GM12878 (cell line): ENCODE data around the gene VIPR1. TPM values are rescaled to one million over a fixed set of nuclear protein-coding genes. Genes with fewer than 3 reads are reported as not detected.

Source experiments
- ATAC-seq: fragments of 200-7000 bp; cut with Tn5 transposase; 3 replicates; pipeline ENCODE4 v1.9.1; 2020; ENCODE audit warnings: mild to moderate bottlenecking, moderate library complexity
- BruUV-seq: library from RNA; stranded (reverse); fragments of 400-500 nt; replicated peaks from 2 replicates; lab custom pipeline; 2021; lab: Mats Ljungman, UMichigan
- CTCF ChIA-PET: fragments of 300-600 bp; sonication (Branson Sonifier 250); formaldehyde crosslinking; extraction: SDS; loops from one replicate; lab custom pipeline; 2021; ENCODE audit warnings: inconsistent platforms; lab: Yijun Ruan, JAX
- POLR2A ChIA-PET: fragments of 350-600 bp; formaldehyde crosslinking; extraction: SDS; loops from one replicate; lab custom pipeline; 2021; ENCODE audit warnings: inconsistent platforms; lab: Charles Lee
- RAD21 ChIA-PET: fragments of 300-600 bp; sonication (Branson Sonifier 250); formaldehyde crosslinking; loops from one replicate; lab custom pipeline; 2023; ENCODE audit warnings: antibody characterized with exemption; ENCODE audit not compliant: unreplicated experiment; lab: Charles Lee
- SMC1A ChIA-PET: fragments of 300-600 bp; sonication (Branson Sonifier 250); formaldehyde crosslinking; loops from one replicate; lab custom pipeline; 2023; ENCODE audit not compliant: unreplicated experiment, uncharacterized antibody; lab: Charles Lee
- DNase-seq: peaks from one replicate; pipeline ENCODE4 v3.0.0-alpha.2; 2011; ENCODE audit warnings: low read depth, low spot score
- FAIRE-seq: peaks from 3 replicates; lab custom pipeline; 2011; peaks lifted over from hg19 to GRCh38; lab: Jason Lieb, UNC
- H2AFZ ChIP-seq: 2 replicates; pipeline ENCODE4 v1.6.0; 2011; ENCODE audit warnings: low read depth, low read length, control low read depth; ENCODE audit not compliant: control insufficient read depth
- H3K27ac ChIP-seq: 2 replicates; pipeline ENCODE4 v1.5.1; 2011; ENCODE audit warnings: control low read depth; ENCODE audit not compliant: control insufficient read depth, insufficient read depth
- H3K27me3 ChIP-seq, 2 experiments: replicated peaks in 1 of 2; 2 replicates each; pipeline versions ENCODE4 v1.6.0 to v1.6.1; 2011; ENCODE audit warnings: low read length in 1 of 2; ENCODE audit not compliant: control insufficient read depth in 2 of 2, insufficient read depth in 2 of 2
- H3K36me3 ChIP-seq, 2 experiments: 2 replicates each; pipeline ENCODE4 v1.5.1; 2011; ENCODE audit warnings: low read length in 1 of 2; ENCODE audit not compliant: control insufficient read depth in 2 of 2, insufficient read depth in 2 of 2
- H3K4me1 ChIP-seq: 2 replicates; pipeline ENCODE4 v1.6.1; 2011; ENCODE audit warnings: mild to moderate bottlenecking, low read length, moderate library complexity, mixed read lengths; ENCODE audit not compliant: control insufficient read depth, insufficient read depth
- H3K4me2 ChIP-seq: 2 replicates; pipeline ENCODE4 v1.6.0; 2011; ENCODE audit warnings: control low read depth; ENCODE audit not compliant: control insufficient read depth, insufficient read depth
- H3K4me3 ChIP-seq: fragments of 200-600 bp; sonication (generic); 2 replicates; pipeline ENCODE4 v1.5.1; 2016
- H3K79me2 ChIP-seq: 2 replicates; pipeline ENCODE4 v1.6.0; 2011; ENCODE audit warnings: low read length; ENCODE audit not compliant: control insufficient read depth, insufficient read depth
- H3K9ac ChIP-seq: 2 replicates; pipeline ENCODE4 v1.8.0; 2011; ENCODE audit warnings: low read length, control low read depth, mixed read lengths; ENCODE audit not compliant: control insufficient read depth, insufficient read depth
- H3K9me3 ChIP-seq: replicated peaks from 3 replicates; pipeline ENCODE4 v1.5.1; 2011; ENCODE audit warnings: mild to moderate bottlenecking, low read length; ENCODE audit not compliant: control insufficient read depth, insufficient read depth
- H4K20me1 ChIP-seq: 2 replicates; pipeline ENCODE4 v1.6.0; 2011; ENCODE audit not compliant: control insufficient read depth, insufficient read depth
- CTCF ChIP-seq, 3 experiments: IDR thresholded peaks in 2 of 3; conservative IDR thresholded peaks in 1 of 3; 2 replicates each; pipeline ENCODE4 v1.5.1; 2011; ENCODE audit warnings: low read depth in 3 of 3, low read length in 3 of 3, mild to moderate bottlenecking in 3 of 3, control low read depth in 2 of 3, moderate library complexity in 2 of 3, inconsistent platforms in 1 of 3, mixed read lengths in 1 of 3; ENCODE audit not compliant: control insufficient read depth in 2 of 3, insufficient read depth in 1 of 3; ENCODE audit errors: extremely low read depth in 1 of 3
- PKNOX1 ChIP-seq: fragments of 450-650 bp; IDR thresholded peaks from 2 replicates; pipeline ENCODE4 v1.6.1; 2016; ENCODE audit warnings: mild to moderate bottlenecking
- POLR2AphosphoS5 ChIP-seq: IDR thresholded peaks from 2 replicates; pipeline ENCODE4 v1.6.1; 2011; ENCODE audit warnings: mild to moderate bottlenecking, low read length, inconsistent platforms
- RAD21 ChIP-seq: IDR thresholded peaks from 2 replicates; pipeline ENCODE4 v1.6.1; 2011; ENCODE audit warnings: mild to moderate bottlenecking, low read depth, low read length, moderate library complexity; ENCODE audit not compliant: insufficient read depth
- RUNX3 ChIP-seq: IDR thresholded peaks from 2 replicates; pipeline ENCODE4 v1.6.1; 2012; ENCODE audit warnings: low read length, inconsistent platforms
- SMC3 ChIP-seq: IDR thresholded peaks from 2 replicates; pipeline ENCODE4 v1.6.1; 2011; ENCODE audit warnings: low read length, improper control_type of control experiment, borderline replicate concordance
- YY1 ChIP-seq: IDR thresholded peaks from 2 replicates; pipeline ENCODE4 v1.6.1; 2011; ENCODE audit warnings: low read depth, mild to moderate bottlenecking, low read length
- WGBS: methylation state at CpG from one replicate; pipeline ENCODE4 v1.1.6; 2016; ENCODE audit warnings: low lambda C conversion rate; ENCODE audit not compliant: insufficient replicate concordance, insufficient coverage; ENCODE audit errors: missing lambda C conversion rate; 5-methylcytosine and 5-hydroxymethylcytosine counted together
- in situ Hi-C: fragments of 300-500 bp; cut with MboI; formaldehyde crosslinking; loops from 9 replicates; pipeline ENCODE4 v1.14.3; 2018; ENCODE audit warnings: mixed read lengths
- intact Hi-C: fragments of 100-400 bp; cut with micrococcal nuclease; formaldehyde crosslinking; loops from one replicate; pipeline ENCODE4 v1.14.2; 2022; ENCODE audit not compliant: unreplicated experiment
- polyA plus RNA-seq, 11 experiments: library from polyadenylated mRNA; depleted of rRNA in 4 of 11; unstranded in 6 of 11; stranded (reverse) in 5 of 11; fragments of >200 nt; fragmentation: Nextera tagmentation in 4 of 11; fragmentation: Illumina TruSeq in 1 of 11; extraction: Ambion mirVana in 4 of 11; extraction: Trizol in 1 of 11; gene quantifications; 1 replicate in 1 of 11; 2 replicates in 10 of 11; pipeline versions ENCODE4 v1.2.1 to v1.2.3, GENCODE V29; 2011 to 2016; ENCODE audit warnings: inconsistent platforms in 2 of 11, missing spikeins in 2 of 11, low read depth in 1 of 11
- total RNA-seq, 4 experiments: library from RNA; depleted of rRNA in 3 of 4; stranded (reverse); fragments of >200 nt in 3 of 4; fragmentation: Illumina TruSeq in 1 of 4; extraction: Trizol in 1 of 4; gene quantifications; 2 replicates each; pipeline versions ENCODE4 v1.2.1 to v1.2.3, GENCODE V29; 2013 to 2021
- TF ChIP-seq, protein P1 (sequence below): fragments of 450-650 bp; formaldehyde crosslinking; IDR thresholded peaks from 2 replicates; pipeline ENCODE4 v1.5.0; 2022; ENCODE audit warnings: mild to moderate bottlenecking, missing genetic modification characterization

VIPR1 gene
- total and polyA plus RNA-seq, 10 of the 15 experiments (the other 5 are each of a cell fraction or from before 2014, with no cell fraction given), result 0.03 to 0.28 (median 0.12) TPM; not detected in 6

DNA sequence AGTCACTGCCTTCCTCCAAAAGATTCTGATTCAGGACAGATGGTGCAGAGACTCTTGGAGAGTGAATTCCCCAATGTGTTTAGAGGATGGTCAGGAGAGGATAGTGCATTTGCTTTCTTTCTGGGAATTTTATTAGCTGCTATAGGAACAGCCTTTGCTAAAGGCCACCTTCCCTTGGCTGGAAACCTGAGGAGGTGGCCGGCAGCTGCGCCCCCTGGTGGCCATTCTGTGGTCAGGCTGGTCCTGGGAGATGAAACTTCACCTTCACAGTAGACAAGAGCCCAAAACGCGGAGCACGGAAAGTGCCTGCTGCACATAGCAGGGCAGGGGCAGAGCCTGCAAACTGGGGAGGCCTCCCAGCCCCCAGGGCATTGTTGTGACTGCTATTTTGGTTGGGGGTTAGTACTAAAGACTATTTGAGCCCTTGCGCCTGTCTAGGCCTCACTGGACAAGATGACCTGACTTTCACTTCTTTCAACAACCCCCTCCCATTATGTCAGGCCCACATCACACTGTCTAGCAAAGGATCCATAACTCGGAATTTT lies 45.0 kb downstream of the VIPR1 start:
- no TSS peak for BruUV-seq
- H3K4me1 ChIP-seq, result no peaks in the 10 kb centered on the region
- in situ Hi-C loops, result no loop called here
- ChIA-PET CTCF (interaction anchor here (0.6 to 4.8 kb wide), 28 partner anchors 8 to 698 kb away, joined by 3 to 32 read pairs (median 3); partner anchors contain the start of gene SEC22C), POLR2A (no interaction called here), SMC1A (interaction anchor here (0.8 to 2.8 kb wide), 6 partner anchors 12 to 422 kb away, joined by 3 to 19 read pairs (median 3); no protein-coding TSS in a partner anchor), RAD21 (interaction anchor here (1.1 kb wide), 1 partner anchor 301 kb away, joined by 3 read pairs; no protein-coding TSS in a partner anchor)
- peaks cover 0 to 8% of the 10 kb centered on the region in 2 experiments; a peak in 2 of 4 replicates for H3K36me3 ChIP-seq
- no peak overlapping the region for H3K27ac ChIP-seq
- no peaks in the 10 kb centered on the region for H3K9me3 ChIP-seq
- FAIRE-seq, result peak; percentile 47
- peak; percentile 91 for ATAC-seq
- H3K27me3 ChIP-seq, result no peaks in the 10 kb centered on the region
- no peak for DNase-seq
- no peak overlapping the region for H3K9ac ChIP-seq
- no peak overlapping the region for H3K4me2 ChIP-seq
- no peak overlapping the region for H2AFZ ChIP-seq
- TF ChIP-seq POLR2AphosphoS5, result no peak
- TF ChIP-seq CTCF (IDR thresholded peaks at IDR 0.05 in 2 of 3, conservative IDR thresholded peaks at IDR 0.05 in 1 of 3; ENCODE audit: control insufficient read depth in 2 of 3, extremely low read depth in 1 of 3, insufficient read depth in 1 of 3, low read depth in 3 of 3, low read length in 3 of 3), result peak; percentile 83 to 97 (median 90)
- TF ChIP-seq, protein P1, sequence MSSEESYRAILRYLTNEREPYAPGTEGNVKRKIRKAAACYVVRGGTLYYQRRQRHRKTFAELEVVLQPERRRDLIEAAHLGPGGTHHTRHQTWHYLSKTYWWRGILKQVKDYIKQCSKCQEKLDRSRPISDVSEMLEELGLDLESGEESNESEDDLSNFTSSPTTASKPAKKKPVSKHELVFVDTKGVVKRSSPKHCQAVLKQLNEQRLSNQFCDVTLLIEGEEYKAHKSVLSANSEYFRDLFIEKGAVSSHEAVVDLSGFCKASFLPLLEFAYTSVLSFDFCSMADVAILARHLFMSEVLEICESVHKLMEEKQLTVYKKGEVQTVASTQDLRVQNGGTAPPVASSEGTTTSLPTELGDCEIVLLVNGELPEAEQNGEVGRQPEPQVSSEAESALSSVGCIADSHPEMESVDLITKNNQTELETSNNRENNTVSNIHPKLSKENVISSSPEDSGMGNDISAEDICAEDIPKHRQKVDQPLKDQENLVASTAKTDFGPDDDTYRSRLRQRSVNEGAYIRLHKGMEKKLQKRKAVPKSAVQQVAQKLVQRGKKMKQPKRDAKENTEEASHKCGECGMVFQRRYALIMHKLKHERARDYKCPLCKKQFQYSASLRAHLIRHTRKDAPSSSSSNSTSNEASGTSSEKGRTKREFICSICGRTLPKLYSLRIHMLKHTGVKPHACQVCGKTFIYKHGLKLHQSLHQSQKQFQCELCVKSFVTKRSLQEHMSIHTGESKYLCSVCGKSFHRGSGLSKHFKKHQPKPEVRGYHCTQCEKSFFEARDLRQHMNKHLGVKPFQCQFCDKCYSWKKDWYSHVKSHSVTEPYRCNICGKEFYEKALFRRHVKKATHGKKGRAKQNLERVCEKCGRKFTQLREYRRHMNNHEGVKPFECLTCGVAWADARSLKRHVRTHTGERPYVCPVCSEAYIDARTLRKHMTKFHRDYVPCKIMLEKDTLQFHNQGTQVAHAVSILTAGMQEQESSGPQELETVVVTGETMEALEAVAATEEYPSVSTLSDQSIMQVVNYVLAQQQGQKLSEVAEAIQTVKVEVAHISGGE (CRISPR knock-in tag), result no peak
- no peak for TF ChIP-seq PKNOX1
- peak; percentile 55; the same call in 1 of the 2 replicates for TF ChIP-seq YY1
- peak; percentile 53; the same call in 1 of the 2 replicates for TF ChIP-seq SMC3
- peak; percentile 45 for TF ChIP-seq RAD21
- peak; percentile 56 for TF ChIP-seq RUNX3
- H3K4me3 ChIP-seq, result no peak overlapping the region
- no peaks in the 10 kb centered on the region for H3K79me2 ChIP-seq
- 43% methylated on average over 7 of the region's 7 CpGs for WGBS
- H4K20me1 ChIP-seq, result no peaks in the 10 kb centered on the region; the same call in 1 of the 2 replicates
- intact Hi-C loops, result loop anchor here (10.0 kb wide), 2 partner anchors 197 to 653 kb away; no protein-coding TSS in a partner anchor
